H9 (cell line): ENCODE measurements around the gene DBN1. TPM values are rescaled to one million over a fixed set of nuclear protein-coding genes. Genes with fewer than 3 reads are reported as not detected.

Experiments
- DNase-seq: peaks from one replicate; pipeline ENCODE4 v3.0.0-alpha.2; 2017
- H2AFZ ChIP-seq: one replicate; pipeline ENCODE4 v1.6.1; 2013; ENCODE audit warnings: mild to moderate bottlenecking, low read length, control low read depth, moderate library complexity
- H2AK5ac ChIP-seq: 2 replicates; pipeline ENCODE4 v1.6.1; 2013; ENCODE audit warnings: low read length, control low read depth, mixed read lengths; ENCODE audit not compliant: insufficient read length
- H2BK120ac ChIP-seq: one replicate; pipeline ENCODE4 v1.6.1; 2013; ENCODE audit warnings: low read depth, mild to moderate bottlenecking, low read length, control low read depth, inconsistent platforms; ENCODE audit not compliant: poor library complexity, severe bottlenecking
- H2BK12ac ChIP-seq: 2 replicates; pipeline ENCODE4 v1.6.1; 2013; ENCODE audit warnings: low read length, control low read depth, mixed read lengths, low read depth; ENCODE audit not compliant: insufficient read length
- H2BK15ac ChIP-seq: 2 replicates; pipeline ENCODE4 v1.6.1; 2013; ENCODE audit warnings: low read depth, low read length, control low read depth
- H2BK20ac ChIP-seq: one replicate; pipeline ENCODE4 v1.6.1; 2013; ENCODE audit warnings: low read depth, mild to moderate bottlenecking, low read length, control low read depth, inconsistent platforms; ENCODE audit not compliant: poor library complexity, severe bottlenecking
- H2BK5ac ChIP-seq: 2 replicates; pipeline ENCODE4 v1.6.1; 2013; ENCODE audit warnings: low read length, control low read depth, mixed read lengths; ENCODE audit not compliant: insufficient read length
- H3K14ac ChIP-seq: 2 replicates; pipeline ENCODE4 v1.6.1; 2013; ENCODE audit warnings: low read length, control low read depth; ENCODE audit not compliant: insufficient read depth
- H3K18ac ChIP-seq: 2 replicates; pipeline ENCODE4 v1.6.1; 2013; ENCODE audit warnings: low read depth, mild to moderate bottlenecking, mixed read lengths, low read length, control low read depth; ENCODE audit not compliant: insufficient read length
- H3K23ac ChIP-seq: 2 replicates; pipeline ENCODE4 v1.6.1; 2013; ENCODE audit warnings: low read length, control low read depth, mixed read lengths, low read depth; ENCODE audit not compliant: insufficient read length
- H3K23me2 ChIP-seq: 2 replicates; pipeline ENCODE4 v1.6.1; 2013; ENCODE audit warnings: low read depth, mild to moderate bottlenecking, mixed read lengths, low read length, control low read depth; ENCODE audit not compliant: insufficient read length, poor library complexity, severe bottlenecking
- H3K27ac ChIP-seq: 2 replicates; pipeline ENCODE4 v1.5.1; 2013; ENCODE audit warnings: low read length, control low read depth, mixed read lengths, low read depth; ENCODE audit not compliant: insufficient read length
- H3K27me3 ChIP-seq: 2 replicates; pipeline ENCODE4 v1.6.1; 2013; ENCODE audit warnings: low read length, control low read depth, inconsistent platforms; ENCODE audit not compliant: insufficient read depth
- H3K4ac ChIP-seq: 2 replicates; pipeline ENCODE4 v1.6.1; 2013; ENCODE audit warnings: low read depth, mild to moderate bottlenecking, control low read depth, inconsistent platforms, low read length, moderate library complexity
- H3K4me1 ChIP-seq: 2 replicates; pipeline ENCODE4 v1.6.1; 2013; ENCODE audit warnings: low read length, control low read depth, inconsistent platforms; ENCODE audit not compliant: insufficient read depth
- H3K4me2 ChIP-seq: 2 replicates; pipeline ENCODE4 v1.6.1; 2013; ENCODE audit warnings: low read length, control low read depth, mixed read lengths; ENCODE audit not compliant: insufficient read length, insufficient read depth
- H3K56ac ChIP-seq: 2 replicates; pipeline ENCODE4 v1.6.1; 2013; ENCODE audit warnings: low read depth, mild to moderate bottlenecking, mixed read lengths, low read length, control low read depth; ENCODE audit not compliant: insufficient read length
- H3K79me1 ChIP-seq: 2 replicates; pipeline ENCODE4 v1.6.1; 2013; ENCODE audit warnings: low read depth, mild to moderate bottlenecking, moderate library complexity, low read length, control low read depth, inconsistent platforms; ENCODE audit not compliant: insufficient read depth, poor library complexity, severe bottlenecking
- H3K79me2 ChIP-seq: 2 replicates; pipeline ENCODE4 v1.6.1; 2013; ENCODE audit warnings: low read length, control low read depth, inconsistent platforms; ENCODE audit not compliant: insufficient read depth
- H3K9ac ChIP-seq: 2 replicates; pipeline ENCODE4 v1.6.1; 2013; ENCODE audit warnings: low read length, control low read depth, mixed read lengths; ENCODE audit not compliant: insufficient read length; ENCODE audit errors: extremely low read depth
- H3K9me3 ChIP-seq: one replicate; pipeline ENCODE4 v1.6.1; 2013; ENCODE audit warnings: low read depth, low read length, inconsistent platforms; ENCODE audit not compliant: control insufficient read depth
- H3T11ph ChIP-seq: one replicate; pipeline ENCODE4 v1.6.1; 2013; ENCODE audit warnings: mild to moderate bottlenecking, low read length, control low read depth, inconsistent platforms
- H4K20me1 ChIP-seq: one replicate; pipeline ENCODE4 v1.6.1; 2013; ENCODE audit not compliant: control insufficient read depth, insufficient read length, insufficient read depth
- H4K5ac ChIP-seq: 2 replicates; pipeline ENCODE4 v1.6.1; 2013; ENCODE audit warnings: low read depth, mild to moderate bottlenecking, mixed read lengths, low read length, control low read depth; ENCODE audit not compliant: insufficient read length
- H4K8ac ChIP-seq: replicated peaks from 2 replicates; pipeline ENCODE4 v1.6.1; 2013; ENCODE audit warnings: low read length, control low read depth, mixed read lengths, low read depth; ENCODE audit not compliant: insufficient read length
- H4K91ac ChIP-seq: 2 replicates; pipeline ENCODE4 v1.6.1; 2013; ENCODE audit warnings: low read depth, mild to moderate bottlenecking, moderate library complexity, mixed read lengths, low read length, control low read depth; ENCODE audit not compliant: insufficient read length
- H3K27ac Mint-ChIP-seq, 3 experiments: 2 replicates in 2 of 3; 3 replicates in 1 of 3; pipeline ENCODE4 v1.8.0; 2020 to 2021; ENCODE audit warnings: mixed read lengths in 3 of 3, mild to moderate bottlenecking in 1 of 3, moderate library complexity in 1 of 3
- H3K27me3 Mint-ChIP-seq: 2 replicates; pipeline ENCODE4 v1.8.0; 2021; ENCODE audit warnings: low read depth, mild to moderate bottlenecking, moderate library complexity, mixed read lengths
- H3K36me3 Mint-ChIP-seq, 3 experiments: 2 replicates in 2 of 3; 3 replicates in 1 of 3; pipeline ENCODE4 v1.8.0; 2020 to 2021; ENCODE audit warnings: low read depth in 3 of 3, mixed read lengths in 3 of 3; ENCODE audit not compliant: insufficient read depth in 1 of 3
- H3K4me1 Mint-ChIP-seq, 2 experiments: 2 replicates each; pipeline ENCODE4 v1.8.0; 2020; ENCODE audit warnings: mixed read lengths in 2 of 2
- H3K4me3 Mint-ChIP-seq, 2 experiments: 2 replicates in 1 of 2; 3 replicates in 1 of 2; pipeline ENCODE4 v1.8.0; 2020 to 2021; ENCODE audit warnings: mild to moderate bottlenecking in 2 of 2, mixed read lengths in 2 of 2, moderate library complexity in 1 of 2
- H3K9me3 Mint-ChIP-seq, 2 experiments: 2 replicates in 1 of 2; 3 replicates in 1 of 2; pipeline ENCODE4 v1.8.0; 2020; ENCODE audit warnings: mild to moderate bottlenecking in 2 of 2, mixed read lengths in 2 of 2, moderate library complexity in 1 of 2
- CTCF ChIP-seq: fragments of 200-600 bp; sonication (generic); conservative IDR thresholded peaks from 3 replicates; pipeline ENCODE4 v1.8.0; 2021; ENCODE audit warnings: antibody characterized with exemption, mild to moderate bottlenecking
- WGBS: extraction: QIAGEN DNeasy Blood & Tissue Kit; methylation state at CpG from one replicate; pipeline ENCODE4 v1.1.7; 2013; ENCODE audit warnings: missing lambda C conversion rate, low lambda C conversion rate, mixed read lengths; ENCODE audit not compliant: insufficient read length; ENCODE audit errors: extremely low coverage; 5-methylcytosine and 5-hydroxymethylcytosine counted together
- total RNA-seq: library from RNA; stranded (reverse); gene quantifications from 2 replicates; pipeline ENCODE4 v1.2.1, GENCODE V29; 2021

DBN1 gene
- total RNA-seq, 1 experiment from 2014 or later: 340 TPM

GRCh38 chr5:177425196-177425800 is 48.1 kb downstream of the DBN1 start:
- Histone ChIP-seq H3T11ph (peak overlapping the region; percentile 20), H4K5ac (peak overlapping the region; percentile 27), H2AK5ac (peak overlapping the region; percentile 33), H2BK120ac (peak overlapping the region; percentile 64), H3K4ac (no peak overlapping the region; the same call in 1 of the 2 replicates), H3K9ac (peak overlapping the region; percentile 42), H3K4me2 (peak overlapping the region; percentile 78), H2BK15ac (no peak overlapping the region), H2AFZ (no peak overlapping the region), H2BK5ac (no peak overlapping the region), H2BK12ac (peak overlapping the region; percentile 21), H4K91ac (no peak overlapping the region), H3K23ac (no peak overlapping the region), H3K56ac (no peak overlapping the region), H3K27ac (peak overlapping the region; percentile 66), H3K4me1 (no peaks in the 10 kb centered on the region; the same call in 1 of the 2 replicates), H3K18ac (peak overlapping the region; percentile 85), H2BK20ac (peak overlapping the region; percentile 86), H3K79me1 (no peaks in the 10 kb centered on the region), H3K79me2 (no peaks in the 10 kb centered on the region; the same call in 1 of the 2 replicates), H3K23me2 (peaks cover 4% of the 10 kb centered on the region), H3K14ac (peak overlapping the region; percentile 95; the same call in 1 of the 2 replicates), H4K20me1 (no peaks in the 10 kb centered on the region), H3K27me3 (no peaks in the 10 kb centered on the region), H3K9me3 (no peaks in the 10 kb centered on the region), H4K8ac (no peak overlapping the region)
- WGBS: no CpG with 5 or more reads among the region's 13 CpGs
- Mint-ChIP-seq H3K9me3 (no peaks in the 10 kb centered on the region), H3K36me3 (peaks cover 0 to 8% (median 6%) of the 10 kb centered on the region in 3 experiments; a peak in 4 of 7 replicates), H3K27ac (peak overlapping the region in 2 of 3 experiments; percentile 98 to 99; a peak in 4 of 7 replicates), H3K27me3 (peaks cover 5% of the 10 kb centered on the region; the same call in 1 of the 2 replicates), H3K4me1 (peaks cover 24 to 32% of the 10 kb centered on the region in 2 experiments), H3K4me3 (peak overlapping the region; percentile 81 to 89)
- TF ChIP-seq CTCF: no peak
- no peak for DNase-seq
